GM18909 (cell line): Measurements from ENCODE around the gene SMOC2.

Source experiments
- ATAC-seq: cut with Tn5 transposase; IDR thresholded peaks from one replicate; pipeline ENCODE4 v1.9.1; 2021; ENCODE audit warnings: mild to moderate bottlenecking; ENCODE audit not compliant: unreplicated experiment, poor library complexity

The SMOC2 gene

GRCh38 chr6:168615837-168616236 lies 174.9 kb downstream of the SMOC2 start:
- ATAC-seq = no peak

GRCh38 chr6:168616816-168617765 lies 176.1 kb downstream of the SMOC2 start:
- ATAC-seq = no peak

GRCh38 chr6:168618546-168619315 lies 177.7 kb downstream of the SMOC2 start:
- ATAC-seq = no peak

GRCh38 chr6:168619560-168620314 lies 178.8 kb downstream of the SMOC2 start:
- ATAC-seq = no peak

- ATAC-seq = no peak
Observed at GRCh38 chr6:168620578-168620977, 179.6 kb downstream of the SMOC2 start.

GRCh38 chr6:168623736-168624135 lies 182.8 kb downstream of the SMOC2 start:
- ATAC-seq = no peak

- no peak for ATAC-seq
Observed at GRCh38 chr6:168624540-168624939, 183.6 kb downstream of the SMOC2 start.

GRCh38 chr6:168624948-168625347 lies 184.0 kb downstream of the SMOC2 start:
- ATAC-seq = no peak

- ATAC-seq = no peak
Observed at GRCh38 chr6:168625602-168626001, 184.6 kb downstream of the SMOC2 start.

- ATAC-seq = no peak
Observed at GRCh38 chr6:168626046-168626602, 185.1 kb downstream of the SMOC2 start.

- ATAC-seq = no peak
Observed at GRCh38 chr6:168627506-168628175, 186.7 kb downstream of the SMOC2 start.

GRCh38 chr6:168628176-168628553 lies 187.2 kb downstream of the SMOC2 start:
- no peak for ATAC-seq

GRCh38 chr6:168628732-168629245 lies 187.8 kb downstream of the SMOC2 start:
- no peak for ATAC-seq

- ATAC-seq = no peak
Observed at GRCh38 chr6:168631564-168631963, 190.6 kb downstream of the SMOC2 start.

- ATAC-seq = no peak
Observed at GRCh38 chr6:168632694-168633093, 191.7 kb downstream of the SMOC2 start.

- no peak for ATAC-seq
Observed at GRCh38 chr6:168634541-168635328, 193.8 kb downstream of the SMOC2 start.

GRCh38 chr6:168636147-168637004 lies 195.4 kb downstream of the SMOC2 start:
- ATAC-seq = no peak

GRCh38 chr6:168637834-168638233 lies 196.8 kb downstream of the SMOC2 start:
- no peak for ATAC-seq
